Activated naive CD8-positive, alpha-beta T cell (primary cell): ENCODE results near the gene OR6K3.
"Not testable (repeated sequence)": the region's sequence is repeated elsewhere in the genome, so short reads cannot be mapped to it uniquely, and the experiment has no call there.

Experiments
- H3K27ac Mint-ChIP-seq: one replicate; pipeline ENCODE4 v1.8.0; 2021; ENCODE audit warnings: mixed read lengths
- H3K27me3 Mint-ChIP-seq: one replicate; pipeline ENCODE4 v1.8.0; 2021; ENCODE audit warnings: mixed read lengths
- H3K36me3 Mint-ChIP-seq: one replicate; pipeline ENCODE4 v1.8.0; 2021; ENCODE audit warnings: mixed read lengths
- H3K4me1 Mint-ChIP-seq: one replicate; pipeline ENCODE4 v1.8.0; 2021; ENCODE audit warnings: low read depth, mixed read lengths
- H3K4me3 Mint-ChIP-seq: one replicate; pipeline ENCODE4 v1.8.0; 2021; ENCODE audit warnings: mild to moderate bottlenecking, mixed read lengths
- H3K9me3 Mint-ChIP-seq: one replicate; pipeline ENCODE4 v1.8.0; 2021; ENCODE audit warnings: low read depth, mixed read lengths

OR6K3 gene

DNA sequence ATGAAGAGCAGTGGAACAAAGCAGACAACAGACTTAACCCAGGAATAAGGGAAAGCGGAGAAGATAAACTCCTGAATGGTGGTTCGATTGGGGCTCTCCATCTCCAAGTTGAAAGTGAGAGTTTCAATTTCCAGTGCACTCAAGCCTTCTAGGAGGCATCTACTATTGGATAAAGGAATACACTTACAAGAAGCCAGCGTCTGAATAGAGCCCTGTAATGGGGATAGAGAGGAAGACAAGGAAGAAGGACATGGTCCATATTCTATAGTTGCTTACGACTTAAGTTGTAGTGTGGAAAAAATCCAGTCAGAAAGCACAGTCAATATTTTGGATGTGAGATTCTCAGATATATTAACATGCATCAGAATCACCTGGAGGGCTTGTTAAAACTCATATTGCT lies 20.0 kb downstream of the OR6K3 start, which contains the start of gene OR6K2:
Gene OR6K2, minus strand, starts transcription at position 101 of the 400 bp plus-strand sequence. Its CDS starts 0 bp downstream, at position 101.
- Mint-ChIP-seq H3K36me3 (no peaks in the 10 kb centered on the region), H3K4me1 (no peaks in the 10 kb centered on the region), H3K9me3 (no peaks in the 10 kb centered on the region), H3K4me3 (no peak within 1 kb of the TSS), H3K27ac (no peak within 1 kb of the TSS), H3K27me3 (no peaks in the 10 kb centered on the region)

GRCh38 chr1:158694596-158694995 lies 25.9 kb downstream of the OR6K3 start:
- Mint-ChIP-seq H3K4me3 (no peak overlapping the region), H3K9me3 (no peaks in the 10 kb centered on the region), H3K36me3 (no peaks in the 10 kb centered on the region), H3K27ac (no peak overlapping the region), H3K27me3 (peaks cover 5% of the 10 kb centered on the region), H3K4me1 (no peaks in the 10 kb centered on the region)

DNA sequence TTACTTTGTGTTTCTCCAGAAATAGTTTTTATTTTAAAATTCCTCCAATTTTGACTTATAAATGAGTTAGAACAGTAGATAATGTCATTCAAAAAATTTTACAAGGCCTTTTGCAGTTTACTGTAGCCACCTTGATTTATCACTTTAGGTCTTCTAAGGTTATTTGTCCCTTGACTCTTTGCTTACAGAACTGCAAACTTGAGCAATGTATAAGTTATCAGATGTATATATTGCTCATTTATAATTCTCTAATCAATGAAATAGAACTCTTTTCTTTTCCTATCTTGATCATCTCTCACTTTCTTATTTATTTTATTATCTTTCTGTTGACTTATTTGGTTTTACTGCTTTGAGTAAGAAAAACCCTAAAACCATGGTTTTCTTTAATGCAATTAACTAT lies 28.2 kb downstream of the OR6K3 start:
- H3K27ac Mint-ChIP-seq, result no peak overlapping the region
- no peaks in the 10 kb centered on the region for H3K9me3 Mint-ChIP-seq

GRCh38 chr1:158691907-158692306 lies 28.6 kb downstream of the OR6K3 start:
- no peak overlapping the region for H3K27ac Mint-ChIP-seq
- H3K4me3 Mint-ChIP-seq, result no peak overlapping the region
- H3K27me3 Mint-ChIP-seq, result peaks cover 5% of the 10 kb centered on the region
- H3K4me1 Mint-ChIP-seq, result no peaks in the 10 kb centered on the region
- H3K9me3 Mint-ChIP-seq, result no peaks in the 10 kb centered on the region
- H3K36me3 Mint-ChIP-seq, result no peaks in the 10 kb centered on the region

More for the DNA sequence above, 28.2 kb downstream of the OR6K3 start:
- peaks cover 5% of the 10 kb centered on the region for H3K27me3 Mint-ChIP-seq
- H3K36me3 Mint-ChIP-seq, result no peaks in the 10 kb centered on the region
- H3K4me3 Mint-ChIP-seq, result no peak overlapping the region
- no peaks in the 10 kb centered on the region for H3K4me1 Mint-ChIP-seq

DNA sequence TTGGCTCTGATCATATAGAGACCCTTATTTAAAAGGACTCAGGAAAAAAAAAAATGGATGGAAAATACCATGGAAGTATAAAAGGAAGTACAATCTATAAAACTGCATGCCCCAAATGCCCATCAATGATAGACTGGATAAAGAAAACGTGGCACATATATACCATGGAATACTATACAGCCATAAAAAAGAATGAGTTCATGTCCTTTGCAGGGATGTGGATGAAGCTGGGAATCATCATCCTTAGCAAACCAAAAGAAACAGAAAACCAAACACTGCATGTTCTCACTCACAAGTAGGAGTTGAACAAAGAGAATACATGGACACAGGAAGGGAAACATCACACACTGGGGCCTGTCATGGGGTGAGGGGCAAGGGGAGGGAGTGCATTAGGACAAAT lies 29.4 kb downstream of the OR6K3 start:
- H3K4me1 Mint-ChIP-seq, H3K9me3 Mint-ChIP-seq, H3K27me3 Mint-ChIP-seq, H3K4me3 Mint-ChIP-seq, H3K36me3 Mint-ChIP-seq, H3K27ac Mint-ChIP-seq: not testable (repeated sequence)

DNA sequence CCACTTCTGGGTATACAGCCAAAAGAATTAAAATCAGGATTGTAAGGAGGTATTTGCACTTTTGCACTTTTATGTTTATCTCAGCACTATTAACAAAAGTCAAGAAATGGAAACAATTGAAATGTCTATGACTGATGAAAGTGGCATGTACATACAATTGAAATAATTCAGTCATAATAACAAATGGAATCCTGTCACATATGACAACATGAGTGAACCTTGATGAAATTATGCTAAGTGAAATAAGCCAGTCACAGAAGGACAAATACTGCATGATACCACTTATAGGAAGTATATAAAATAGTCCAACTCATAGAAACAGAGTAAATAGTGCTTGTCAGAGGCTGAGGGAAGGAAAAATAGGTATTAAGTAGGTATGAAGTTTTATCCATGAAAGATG lies 30.6 kb downstream of the OR6K3 start:
- Mint-ChIP-seq H3K9me3 (no peaks in the 10 kb centered on the region), H3K36me3 (no peaks in the 10 kb centered on the region), H3K4me1 (no peaks in the 10 kb centered on the region), H3K27ac (no peak overlapping the region), H3K27me3 (peaks cover 4% of the 10 kb centered on the region), H3K4me3 (no peak overlapping the region)

DNA sequence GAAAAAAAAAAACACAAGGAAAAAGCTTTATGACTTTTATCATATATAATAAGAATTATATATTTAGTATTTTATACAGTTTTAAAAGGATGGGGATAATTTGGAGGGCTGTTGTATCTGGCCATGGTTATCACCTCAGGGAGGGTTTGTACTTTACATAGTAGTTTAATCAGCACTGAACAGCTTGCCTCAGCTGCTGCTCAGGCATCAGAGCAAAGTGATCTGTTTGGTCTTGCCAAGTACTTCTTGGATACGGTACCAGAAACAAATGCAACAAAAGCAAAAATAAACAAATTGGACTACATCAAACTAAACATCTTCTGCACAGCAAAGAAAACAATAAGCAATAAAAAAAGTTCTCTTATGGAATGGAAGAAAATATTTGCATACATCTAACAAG lies 31.4 kb downstream of the OR6K3 start:
- H3K4me1 Mint-ChIP-seq, result no peaks in the 10 kb centered on the region
- no peaks in the 10 kb centered on the region for H3K36me3 Mint-ChIP-seq
- H3K27me3 Mint-ChIP-seq, result peaks cover 3% of the 10 kb centered on the region
- H3K27ac Mint-ChIP-seq, result no peak overlapping the region
- H3K4me3 Mint-ChIP-seq, result no peak overlapping the region
- H3K9me3 Mint-ChIP-seq, result no peaks in the 10 kb centered on the region

GRCh38 chr1:158688343-158688742 lies 32.2 kb downstream of the OR6K3 start:
- H3K4me1 Mint-ChIP-seq, H3K36me3 Mint-ChIP-seq, H3K9me3 Mint-ChIP-seq, H3K4me3 Mint-ChIP-seq, H3K27me3 Mint-ChIP-seq, H3K27ac Mint-ChIP-seq: not testable (repeated sequence)

DNA sequence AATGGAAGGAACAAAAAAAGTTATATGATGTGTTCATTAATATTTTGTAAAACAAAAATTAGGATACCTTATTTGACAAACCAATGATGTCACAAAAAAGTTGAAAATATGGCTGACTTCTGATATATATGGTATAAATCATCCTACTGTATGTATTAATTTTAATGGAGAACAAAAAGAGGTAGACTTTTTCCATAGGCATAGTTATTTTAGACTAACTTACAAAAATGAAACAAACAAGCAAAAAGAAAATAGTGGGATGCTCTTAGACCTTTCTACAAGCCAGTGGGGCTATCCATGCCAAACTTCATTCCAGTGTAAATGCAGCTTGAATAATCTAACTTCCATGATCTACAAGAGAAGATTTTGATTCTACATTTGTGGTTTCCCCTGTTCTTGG lies 33.5 kb downstream of the OR6K3 start:
- no peaks in the 10 kb centered on the region for H3K4me1 Mint-ChIP-seq
- no peaks in the 10 kb centered on the region for H3K36me3 Mint-ChIP-seq

DNA sequence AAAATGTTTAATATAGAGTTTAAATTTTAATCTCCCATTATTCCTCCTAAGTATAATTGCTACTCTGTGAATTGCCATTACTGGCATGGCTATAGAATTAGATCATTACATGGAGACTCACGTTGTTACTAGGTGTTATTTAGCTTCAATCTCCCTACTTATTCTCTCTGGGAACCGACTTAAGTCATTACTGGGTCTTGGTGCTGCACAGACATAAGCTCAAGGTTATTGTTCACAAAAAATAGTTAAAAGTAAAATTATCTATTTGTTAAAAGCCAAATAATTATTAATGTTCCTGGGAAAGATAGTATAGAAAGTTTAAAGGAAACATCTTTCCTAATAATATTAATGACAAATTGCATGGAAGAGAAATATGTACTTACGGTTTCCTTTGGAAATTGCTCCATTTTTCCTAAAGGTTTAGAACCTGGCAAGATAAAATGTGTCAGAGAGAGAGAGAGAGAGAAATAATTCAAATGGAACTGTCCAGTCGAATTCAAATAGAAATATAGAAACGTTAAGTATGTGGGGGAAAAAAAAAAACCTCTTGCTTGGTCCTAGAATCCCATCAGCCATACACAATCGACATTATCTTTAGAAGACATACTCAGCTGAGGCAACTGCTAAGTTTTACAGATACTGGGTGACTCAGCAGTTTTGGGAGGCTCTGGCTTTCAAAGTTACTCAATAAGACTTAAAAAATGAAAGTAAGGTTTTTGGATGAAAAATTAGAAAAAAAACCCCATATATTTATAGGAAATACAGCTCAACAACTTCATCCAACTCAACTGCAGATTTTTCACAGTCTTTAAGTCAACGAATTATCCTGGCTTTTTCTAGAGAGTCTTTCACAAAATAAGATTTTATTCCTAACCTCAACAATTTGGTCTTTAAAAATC lies 34.2 kb downstream of the OR6K3 start, which contains the start of gene SPTA1:
Gene SPTA1, minus strand, starts transcription at position 605 of the 899 bp plus-strand sequence. Its CDS starts 198 bp downstream, at position 407.
- peaks cover 11% of the 10 kb centered on the region for H3K27me3 Mint-ChIP-seq
- H3K9me3 Mint-ChIP-seq, result no peaks in the 10 kb centered on the region
- H3K36me3 Mint-ChIP-seq, result no peaks in the 10 kb centered on the region
- H3K4me1 Mint-ChIP-seq, result no peaks in the 10 kb centered on the region
- no peak within 1 kb of the TSS for H3K4me3 Mint-ChIP-seq
- no peak within 1 kb of the TSS for H3K27ac Mint-ChIP-seq

More for the DNA sequence above, 33.5 kb downstream of the OR6K3 start:
- peaks cover 8% of the 10 kb centered on the region for H3K27me3 Mint-ChIP-seq
- H3K9me3 Mint-ChIP-seq, result no peaks in the 10 kb centered on the region
- H3K4me3 Mint-ChIP-seq, result no peak overlapping the region
- H3K27ac Mint-ChIP-seq, result no peak overlapping the region

DNA sequence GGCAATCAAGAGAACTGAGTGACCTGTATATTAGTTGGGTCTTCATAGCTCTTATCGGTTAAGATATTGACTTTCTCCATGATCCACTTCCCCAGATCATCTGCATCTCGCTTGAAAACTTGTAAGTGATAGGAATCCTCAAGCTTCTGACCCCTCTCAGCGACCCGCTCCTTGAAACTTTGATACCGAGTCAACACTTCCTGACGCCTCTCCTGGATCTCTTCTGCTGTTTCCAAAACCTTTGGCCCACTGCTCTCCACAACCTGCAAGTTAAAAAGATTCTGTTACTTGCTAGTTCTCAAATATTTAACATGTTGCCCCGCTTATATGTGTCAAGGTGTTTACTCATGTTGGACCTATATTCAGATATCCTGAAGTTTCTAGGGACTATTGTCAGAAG lies 35.4 kb downstream of the OR6K3 start:
- H3K4me1 Mint-ChIP-seq, result no peaks in the 10 kb centered on the region

GRCh38 chr1:158681606-158682005 lies 38.9 kb downstream of the OR6K3 start:
- Mint-ChIP-seq H3K9me3 (no peaks in the 10 kb centered on the region), H3K4me3 (no peak overlapping the region), H3K36me3 (no peaks in the 10 kb centered on the region), H3K4me1 (no peaks in the 10 kb centered on the region), H3K27me3 (peaks cover 11% of the 10 kb centered on the region), H3K27ac (no peak overlapping the region)

More for the DNA sequence above, 35.4 kb downstream of the OR6K3 start:
- H3K27ac Mint-ChIP-seq, result no peak overlapping the region
- no peaks in the 10 kb centered on the region for H3K36me3 Mint-ChIP-seq
- no peak overlapping the region for H3K4me3 Mint-ChIP-seq
- peaks cover 11% of the 10 kb centered on the region for H3K27me3 Mint-ChIP-seq
- H3K9me3 Mint-ChIP-seq, result no peaks in the 10 kb centered on the region

DNA sequence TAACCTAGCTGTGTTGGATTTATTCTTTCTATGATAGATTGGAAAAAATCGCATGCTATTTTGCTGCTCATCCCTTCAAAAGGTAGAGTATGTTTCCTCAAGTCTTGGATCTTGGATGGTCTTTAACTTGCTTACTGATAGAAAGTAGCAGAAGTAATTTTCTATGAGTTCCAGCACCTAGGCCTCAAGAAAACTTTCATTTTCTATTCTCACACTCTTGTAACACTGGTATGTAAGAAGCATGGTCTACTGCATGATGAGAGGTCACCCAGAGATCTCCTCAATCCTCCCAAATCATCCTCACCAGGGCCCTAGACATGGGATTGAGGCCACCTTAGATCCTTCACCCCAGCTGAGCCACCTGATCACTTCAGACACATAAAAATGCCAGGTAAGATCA lies 41.2 kb downstream of the OR6K3 start:
- Mint-ChIP-seq H3K27me3 (peaks cover 10% of the 10 kb centered on the region), H3K4me3 (no peak overlapping the region), H3K9me3 (no peaks in the 10 kb centered on the region), H3K27ac (no peak overlapping the region), H3K36me3 (no peaks in the 10 kb centered on the region), H3K4me1 (no peaks in the 10 kb centered on the region)

GRCh38 chr1:158675563-158676323 lies 44.8 kb downstream of the OR6K3 start:
- H3K27ac Mint-ChIP-seq, result no peak overlapping the region
- H3K9me3 Mint-ChIP-seq, result no peaks in the 10 kb centered on the region
- no peaks in the 10 kb centered on the region for H3K36me3 Mint-ChIP-seq
- no peak overlapping the region for H3K4me3 Mint-ChIP-seq
- H3K27me3 Mint-ChIP-seq, result peaks cover 5% of the 10 kb centered on the region
- H3K4me1 Mint-ChIP-seq, result no peaks in the 10 kb centered on the region

DNA sequence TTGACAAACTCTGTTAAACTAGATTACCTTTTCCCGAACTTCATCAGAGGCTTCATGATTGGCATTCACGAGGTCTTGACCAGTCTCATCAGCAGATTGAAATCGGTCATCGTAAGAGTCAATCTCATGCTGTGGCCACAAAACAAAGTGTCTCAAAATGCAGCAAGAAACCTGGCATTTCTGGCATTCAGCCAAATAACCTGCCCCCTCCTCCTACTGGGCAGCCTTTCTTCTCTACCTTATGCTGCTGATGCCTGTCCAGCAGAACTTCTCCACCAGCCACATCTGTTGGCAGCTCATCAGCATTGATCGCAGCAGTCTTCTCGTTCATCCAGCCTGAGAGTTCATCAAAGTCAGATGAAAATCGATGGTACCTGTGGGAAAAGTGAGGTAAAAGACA lies 46.2 kb downstream of the OR6K3 start:
- no peaks in the 10 kb centered on the region for H3K9me3 Mint-ChIP-seq
- peaks cover 5% of the 10 kb centered on the region for H3K27me3 Mint-ChIP-seq
- no peak overlapping the region for H3K4me3 Mint-ChIP-seq
- no peaks in the 10 kb centered on the region for H3K36me3 Mint-ChIP-seq
- H3K4me1 Mint-ChIP-seq, result no peaks in the 10 kb centered on the region
- H3K27ac Mint-ChIP-seq, result no peak overlapping the region
